NT2/D1 (cell line): Measurements from ENCODE around the gene RNASE4.

ENCODE experiments used
- SUZ12 ChIP-seq: IDR thresholded peaks from 2 replicates; pipeline ENCODE4 v1.6.1; 2011; ENCODE audit not compliant: insufficient read length, insufficient read depth; ENCODE audit errors: extremely low read depth
- YY1 ChIP-seq: IDR thresholded peaks from 2 replicates; pipeline ENCODE4 v1.6.1; 2011; ENCODE audit not compliant: insufficient read length, insufficient read depth
- ZNF274 ChIP-seq: IDR thresholded peaks from 2 replicates; pipeline ENCODE4 v1.6.1; 2011; ENCODE audit warnings: mild to moderate bottlenecking, low read depth, low read length

DNA sequence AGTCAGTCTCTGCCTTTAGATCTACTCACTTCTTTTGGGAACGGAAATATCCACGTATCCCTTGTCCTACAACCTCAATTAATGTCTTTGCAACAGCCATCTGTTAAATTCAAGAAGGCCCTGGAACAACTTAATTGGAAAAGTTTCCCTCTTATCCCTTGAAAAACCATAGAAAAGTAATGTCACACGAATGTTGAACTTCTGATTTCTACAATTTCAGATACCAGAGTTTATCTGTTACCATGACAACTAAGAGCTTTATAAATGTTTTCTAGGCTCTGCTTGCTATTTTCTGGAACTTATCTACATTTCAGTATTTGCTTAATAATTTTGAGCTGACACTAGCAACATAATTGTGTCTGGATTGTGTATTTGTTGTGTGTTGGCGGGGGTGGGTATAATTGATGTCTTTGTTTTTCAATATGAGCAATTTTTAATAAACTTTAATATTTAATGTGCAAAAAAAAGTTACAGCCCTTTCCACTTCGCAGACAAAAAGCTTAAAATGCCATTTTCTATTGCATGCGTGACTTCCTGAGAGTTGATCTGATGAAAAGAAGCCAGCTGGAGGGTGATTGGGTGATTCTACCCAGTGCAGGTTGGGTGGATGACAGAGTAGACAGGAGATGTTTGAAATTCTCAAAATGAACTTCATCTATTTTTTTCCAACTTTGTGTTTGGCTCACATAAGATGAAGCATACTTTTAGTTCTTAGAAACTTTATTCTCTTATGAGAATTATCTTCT is 49.5 kb downstream of the RNASE4 start:
- TF ChIP-seq YY1 (no peak), ZNF274 (no peak), SUZ12 (no peak)
